ENCODE data around the gene CFAP157.

GRCh38 chr9:127751269-127752054 is 44.7 kb downstream of the CFAP157 start:
- TF ChIP-seq CTCF (IDR thresholded peaks at IDR 0.05) (no peak), POLR2AphosphoS5 (IDR thresholded peaks at IDR 0.05) (no peak), POLR2A (IDR thresholded peaks at IDR 0.05) (no peak), EP300 (IDR thresholded peaks at IDR 0.05) (no peak)

All from stomach (tissue), 4 donors.